Measurements from ENCODE around the gene DESI2.

DESI2 gene

DNA sequence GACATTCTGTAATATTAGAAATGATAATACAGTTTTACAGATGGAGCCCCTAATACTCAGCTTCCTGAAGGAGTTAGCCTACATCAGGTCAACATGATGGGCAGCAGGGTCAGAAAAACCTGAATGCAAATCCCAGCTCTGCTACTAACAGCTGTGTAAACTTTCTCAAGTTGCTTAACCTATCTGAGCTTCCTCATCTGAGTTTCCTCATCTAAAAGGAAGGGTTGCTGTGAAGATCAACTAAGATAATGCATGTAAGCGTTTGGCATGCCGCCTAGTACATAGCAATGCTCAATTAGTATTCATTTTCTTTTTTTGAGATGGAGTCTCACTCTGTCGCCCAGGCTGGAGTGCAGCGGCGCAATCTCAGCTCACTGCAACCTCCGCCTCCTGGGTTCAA, 18.4 kb upstream of the DESI2 start:
- ATAC-seq = no peak

DNA sequence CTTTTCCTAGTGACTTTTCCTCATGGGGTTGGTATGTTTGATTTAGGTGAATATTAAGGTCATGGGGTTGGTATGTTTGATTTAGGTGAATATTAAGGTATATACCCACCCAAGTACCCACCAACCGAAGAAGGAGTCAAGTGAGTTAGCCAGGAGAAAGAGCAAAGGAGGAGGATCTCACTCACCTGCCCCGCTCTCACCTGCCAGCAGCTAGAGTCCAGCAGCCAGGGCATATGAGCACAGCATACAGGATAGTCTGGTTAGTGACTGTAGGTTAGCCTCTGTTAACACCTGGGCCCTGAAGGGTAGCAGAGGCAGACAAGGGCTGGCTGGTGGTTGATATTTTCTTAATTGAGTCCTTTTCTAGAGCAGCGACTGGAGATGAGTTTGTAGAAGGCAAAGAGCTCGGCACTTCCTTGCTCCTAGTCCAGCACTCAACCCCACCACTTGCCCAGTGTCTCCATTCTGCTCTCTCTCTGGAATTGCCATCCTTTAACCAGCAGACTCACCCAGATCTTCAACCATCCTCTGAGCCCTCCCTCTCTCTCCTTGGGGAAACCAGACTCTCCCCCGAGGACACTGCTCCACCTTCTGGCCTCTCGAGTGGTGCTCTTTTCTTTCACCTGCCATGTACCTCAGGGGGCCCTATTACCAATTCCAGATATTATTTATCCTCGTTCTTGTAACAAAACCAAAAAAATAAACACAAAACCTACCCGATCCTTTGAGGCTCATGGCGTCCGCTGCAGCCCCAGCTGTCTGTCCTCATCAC, 16.3 kb upstream of the DESI2 start:
- no peak for ATAC-seq
- TF ChIP-seq ISL1 (CRISPR knock-in tag; IDR thresholded peaks at IDR 0.05) = no peak

More for the DNA sequence above, 18.4 kb upstream of the DESI2 start:
- TF ChIP-seq, protein P1, sequence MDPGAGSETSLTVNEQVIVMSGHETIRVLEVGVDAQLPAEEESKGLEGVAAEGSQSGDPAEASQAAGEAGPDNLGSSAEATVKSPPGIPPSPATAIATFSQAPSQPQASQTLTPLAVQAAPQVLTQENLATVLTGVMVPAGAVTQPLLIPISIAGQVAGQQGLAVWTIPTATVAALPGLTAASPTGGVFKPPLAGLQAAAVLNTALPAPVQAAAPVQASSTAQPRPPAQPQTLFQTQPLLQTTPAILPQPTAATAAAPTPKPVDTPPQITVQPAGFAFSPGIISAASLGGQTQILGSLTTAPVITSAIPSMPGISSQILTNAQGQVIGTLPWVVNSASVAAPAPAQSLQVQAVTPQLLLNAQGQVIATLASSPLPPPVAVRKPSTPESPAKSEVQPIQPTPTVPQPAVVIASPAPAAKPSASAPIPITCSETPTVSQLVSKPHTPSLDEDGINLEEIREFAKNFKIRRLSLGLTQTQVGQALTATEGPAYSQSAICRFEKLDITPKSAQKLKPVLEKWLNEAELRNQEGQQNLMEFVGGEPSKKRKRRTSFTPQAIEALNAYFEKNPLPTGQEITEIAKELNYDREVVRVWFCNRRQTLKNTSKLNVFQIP (CRISPR knock-in tag; IDR thresholded peaks at IDR 0.05; ENCODE audit: borderline replicate concordance, low read depth) = no peak
- TF ChIP-seq ISL1 (CRISPR knock-in tag; IDR thresholded peaks at IDR 0.05) = no peak
- no peak for TF ChIP-seq GLIS3 (CRISPR knock-in tag; IDR thresholded peaks at IDR 0.05)
- no peak for TF ChIP-seq OSR1 (CRISPR knock-in tag; IDR thresholded peaks at IDR 0.05)
- no peak for TF ChIP-seq TCF4 (CRISPR knock-in tag; IDR thresholded peaks at IDR 0.05; ENCODE audit: borderline replicate concordance)
- TF ChIP-seq ARNTL (CRISPR knock-in tag; IDR thresholded peaks at IDR 0.05; ENCODE audit: borderline replicate concordance, low read depth) = no peak
- TF ChIP-seq ZNF565 (CRISPR knock-in tag; conservative IDR thresholded peaks at IDR 0.05; ENCODE audit: low read depth) = no peak
- TF ChIP-seq ZNF8 (CRISPR knock-in tag; IDR thresholded peaks at IDR 0.05) = no peak
- TF ChIP-seq ZC3H10 (CRISPR knock-in tag; IDR thresholded peaks at IDR 0.05) = no peak
- TF ChIP-seq RARB (CRISPR knock-in tag; IDR thresholded peaks at IDR 0.05) = no peak
- no peak for TF ChIP-seq ZNF70 (CRISPR knock-in tag; IDR thresholded peaks at IDR 0.05)
- no peak for TF ChIP-seq SNAI2 (CRISPR knock-in tag; IDR thresholded peaks at IDR 0.05)
- no peak for TF ChIP-seq ESRRG (CRISPR knock-in tag; IDR thresholded peaks at IDR 0.05)
- TF ChIP-seq, protein P2, sequence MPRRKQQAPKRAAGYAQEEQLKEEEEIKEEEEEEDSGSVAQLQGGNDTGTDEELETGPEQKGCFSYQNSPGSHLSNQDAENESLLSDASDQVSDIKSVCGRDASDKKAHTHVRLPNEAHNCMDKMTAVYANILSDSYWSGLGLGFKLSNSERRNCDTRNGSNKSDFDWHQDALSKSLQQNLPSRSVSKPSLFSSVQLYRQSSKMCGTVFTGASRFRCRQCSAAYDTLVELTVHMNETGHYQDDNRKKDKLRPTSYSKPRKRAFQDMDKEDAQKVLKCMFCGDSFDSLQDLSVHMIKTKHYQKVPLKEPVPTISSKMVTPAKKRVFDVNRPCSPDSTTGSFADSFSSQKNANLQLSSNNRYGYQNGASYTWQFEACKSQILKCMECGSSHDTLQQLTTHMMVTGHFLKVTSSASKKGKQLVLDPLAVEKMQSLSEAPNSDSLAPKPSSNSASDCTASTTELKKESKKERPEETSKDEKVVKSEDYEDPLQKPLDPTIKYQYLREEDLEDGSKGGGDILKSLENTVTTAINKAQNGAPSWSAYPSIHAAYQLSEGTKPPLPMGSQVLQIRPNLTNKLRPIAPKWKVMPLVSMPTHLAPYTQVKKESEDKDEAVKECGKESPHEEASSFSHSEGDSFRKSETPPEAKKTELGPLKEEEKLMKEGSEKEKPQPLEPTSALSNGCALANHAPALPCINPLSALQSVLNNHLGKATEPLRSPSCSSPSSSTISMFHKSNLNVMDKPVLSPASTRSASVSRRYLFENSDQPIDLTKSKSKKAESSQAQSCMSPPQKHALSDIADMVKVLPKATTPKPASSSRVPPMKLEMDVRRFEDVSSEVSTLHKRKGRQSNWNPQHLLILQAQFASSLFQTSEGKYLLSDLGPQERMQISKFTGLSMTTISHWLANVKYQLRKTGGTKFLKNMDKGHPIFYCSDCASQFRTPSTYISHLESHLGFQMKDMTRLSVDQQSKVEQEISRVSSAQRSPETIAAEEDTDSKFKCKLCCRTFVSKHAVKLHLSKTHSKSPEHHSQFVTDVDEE (CRISPR knock-in tag; IDR thresholded peaks at IDR 0.05) = no peak
- TF ChIP-seq, protein P3, sequence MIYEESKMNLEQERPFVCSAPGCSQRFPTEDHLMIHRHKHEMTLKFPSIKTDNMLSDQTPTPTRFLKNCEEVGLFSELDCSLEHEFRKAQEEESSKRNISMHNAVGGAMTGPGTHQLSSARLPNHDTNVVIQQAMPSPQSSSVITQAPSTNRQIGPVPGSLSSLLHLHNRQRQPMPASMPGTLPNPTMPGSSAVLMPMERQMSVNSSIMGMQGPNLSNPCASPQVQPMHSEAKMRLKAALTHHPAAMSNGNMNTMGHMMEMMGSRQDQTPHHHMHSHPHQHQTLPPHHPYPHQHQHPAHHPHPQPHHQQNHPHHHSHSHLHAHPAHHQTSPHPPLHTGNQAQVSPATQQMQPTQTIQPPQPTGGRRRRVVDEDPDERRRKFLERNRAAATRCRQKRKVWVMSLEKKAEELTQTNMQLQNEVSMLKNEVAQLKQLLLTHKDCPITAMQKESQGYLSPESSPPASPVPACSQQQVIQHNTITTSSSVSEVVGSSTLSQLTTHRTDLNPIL (CRISPR knock-in tag; IDR thresholded peaks at IDR 0.05; ENCODE audit: low read depth) = no peak
- TF ChIP-seq, protein P4, sequence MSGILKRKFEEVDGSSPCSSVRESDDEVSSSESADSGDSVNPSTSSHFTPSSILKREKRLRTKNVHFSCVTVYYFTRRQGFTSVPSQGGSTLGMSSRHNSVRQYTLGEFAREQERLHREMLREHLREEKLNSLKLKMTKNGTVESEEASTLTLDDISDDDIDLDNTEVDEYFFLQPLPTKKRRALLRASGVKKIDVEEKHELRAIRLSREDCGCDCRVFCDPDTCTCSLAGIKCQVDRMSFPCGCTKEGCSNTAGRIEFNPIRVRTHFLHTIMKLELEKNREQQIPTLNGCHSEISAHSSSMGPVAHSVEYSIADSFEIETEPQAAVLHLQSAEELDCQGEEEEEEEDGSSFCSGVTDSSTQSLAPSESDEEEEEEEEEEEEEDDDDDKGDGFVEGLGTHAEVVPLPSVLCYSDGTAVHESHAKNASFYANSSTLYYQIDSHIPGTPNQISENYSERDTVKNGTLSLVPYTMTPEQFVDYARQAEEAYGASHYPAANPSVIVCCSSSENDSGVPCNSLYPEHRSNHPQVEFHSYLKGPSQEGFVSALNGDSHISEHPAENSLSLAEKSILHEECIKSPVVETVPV (CRISPR knock-in tag; IDR thresholded peaks at IDR 0.05) = no peak
- TF ChIP-seq CSDC2 (CRISPR knock-in tag; IDR thresholded peaks at IDR 0.05) = no peak
- TF ChIP-seq, protein P5, sequence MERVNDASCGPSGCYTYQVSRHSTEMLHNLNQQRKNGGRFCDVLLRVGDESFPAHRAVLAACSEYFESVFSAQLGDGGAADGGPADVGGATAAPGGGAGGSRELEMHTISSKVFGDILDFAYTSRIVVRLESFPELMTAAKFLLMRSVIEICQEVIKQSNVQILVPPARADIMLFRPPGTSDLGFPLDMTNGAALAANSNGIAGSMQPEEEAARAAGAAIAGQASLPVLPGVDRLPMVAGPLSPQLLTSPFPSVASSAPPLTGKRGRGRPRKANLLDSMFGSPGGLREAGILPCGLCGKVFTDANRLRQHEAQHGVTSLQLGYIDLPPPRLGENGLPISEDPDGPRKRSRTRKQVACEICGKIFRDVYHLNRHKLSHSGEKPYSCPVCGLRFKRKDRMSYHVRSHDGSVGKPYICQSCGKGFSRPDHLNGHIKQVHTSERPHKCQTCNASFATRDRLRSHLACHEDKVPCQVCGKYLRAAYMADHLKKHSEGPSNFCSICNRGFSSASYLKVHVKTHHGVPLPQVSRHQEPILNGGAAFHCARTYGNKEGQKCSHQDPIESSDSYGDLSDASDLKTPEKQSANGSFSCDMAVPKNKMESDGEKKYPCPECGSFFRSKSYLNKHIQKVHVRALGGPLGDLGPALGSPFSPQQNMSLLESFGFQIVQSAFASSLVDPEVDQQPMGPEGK (CRISPR knock-in tag; IDR thresholded peaks at IDR 0.05; ENCODE audit: borderline replicate concordance) = no peak
- no peak for TF ChIP-seq ZFP30 (CRISPR knock-in tag; IDR thresholded peaks at IDR 0.05)

DNA sequence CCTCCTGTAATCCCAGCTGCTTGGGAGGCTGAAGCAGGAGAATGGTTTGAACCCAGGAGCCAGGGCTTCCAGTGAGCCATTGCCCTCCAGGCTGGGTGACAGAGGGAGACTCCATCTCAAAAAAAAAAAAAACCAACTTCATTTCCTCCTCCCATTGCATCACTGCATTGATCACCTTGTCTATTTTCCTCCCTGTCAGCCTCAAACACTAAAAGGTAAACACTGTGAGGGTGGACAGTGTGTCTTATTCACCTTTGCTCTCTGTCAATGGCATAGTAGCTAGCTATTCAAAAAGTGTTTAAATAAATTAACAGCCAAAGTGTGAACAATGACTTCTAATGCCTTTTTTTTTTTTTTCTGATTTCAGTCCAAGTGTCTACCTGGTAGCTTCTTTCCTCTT, 13.4 kb upstream of the DESI2 start:
- no peak for ATAC-seq
- no peak for TF ChIP-seq SNAI2 (CRISPR knock-in tag; IDR thresholded peaks at IDR 0.05)
- TF ChIP-seq, protein P1 (CRISPR knock-in tag; IDR thresholded peaks at IDR 0.05; ENCODE audit: borderline replicate concordance, low read depth) = no peak
- no peak for TF ChIP-seq ISL1 (CRISPR knock-in tag; IDR thresholded peaks at IDR 0.05)
- TF ChIP-seq, protein P2 (CRISPR knock-in tag; IDR thresholded peaks at IDR 0.05) = no peak
- TF ChIP-seq ZNF565 (CRISPR knock-in tag; conservative IDR thresholded peaks at IDR 0.05; ENCODE audit: low read depth) = no peak
- TF ChIP-seq RARB (CRISPR knock-in tag; IDR thresholded peaks at IDR 0.05) = no peak
- no peak for TF ChIP-seq ZC3H10 (CRISPR knock-in tag; IDR thresholded peaks at IDR 0.05)
- TF ChIP-seq, protein P4 (CRISPR knock-in tag; IDR thresholded peaks at IDR 0.05) = no peak
- no peak for TF ChIP-seq GLIS3 (CRISPR knock-in tag; IDR thresholded peaks at IDR 0.05)

All from SK-N-SH treated with all-trans-retinoic acid at 6 μM for 48 hours (cell line).